ENCODE measurements around the gene ITCH. TPM values are rescaled to one million over a fixed set of nuclear protein-coding genes. Genes with fewer than 3 reads are reported as not detected.

The ITCH gene
- polyA plus RNA-seq, 3 donors: 13.3 to 26.6 (median 19.9) TPM

DNA sequence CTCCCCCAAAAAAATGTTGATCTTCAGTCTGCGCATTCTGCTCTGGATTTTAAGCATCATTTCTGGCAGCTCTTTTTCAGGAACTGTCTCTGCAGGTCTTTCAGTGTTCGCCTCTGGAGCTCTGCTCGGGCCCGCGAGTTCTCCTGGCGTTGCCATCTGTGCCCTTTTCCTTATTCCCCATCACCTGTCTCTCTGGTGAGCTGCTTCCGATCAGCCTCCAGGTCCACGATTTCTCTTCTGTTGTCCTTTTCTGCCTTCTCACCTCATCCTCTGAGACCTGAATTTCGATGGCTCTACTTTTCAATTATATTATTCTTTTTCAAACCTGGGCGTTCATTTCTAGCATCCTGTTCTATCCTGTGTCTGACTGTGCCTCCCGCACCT lies 194.9 kb downstream of the ITCH start:
- intact Hi-C loops (cut with micrococcal nuclease): loop anchor here in 1 of 2 donors (2.0 kb wide), 1 partner anchor 147 kb away; the partner anchor contains the start of gene TP53INP2
- peaks cover 7 to 16% of the 10 kb centered on the region in 2 donors for H3K4me1 ChIP-seq (ENCODE audit: control insufficient read depth in 1 of 2, insufficient read depth in 2 of 2, low read length in 2 of 2)
- TF ChIP-seq, protein P1, sequence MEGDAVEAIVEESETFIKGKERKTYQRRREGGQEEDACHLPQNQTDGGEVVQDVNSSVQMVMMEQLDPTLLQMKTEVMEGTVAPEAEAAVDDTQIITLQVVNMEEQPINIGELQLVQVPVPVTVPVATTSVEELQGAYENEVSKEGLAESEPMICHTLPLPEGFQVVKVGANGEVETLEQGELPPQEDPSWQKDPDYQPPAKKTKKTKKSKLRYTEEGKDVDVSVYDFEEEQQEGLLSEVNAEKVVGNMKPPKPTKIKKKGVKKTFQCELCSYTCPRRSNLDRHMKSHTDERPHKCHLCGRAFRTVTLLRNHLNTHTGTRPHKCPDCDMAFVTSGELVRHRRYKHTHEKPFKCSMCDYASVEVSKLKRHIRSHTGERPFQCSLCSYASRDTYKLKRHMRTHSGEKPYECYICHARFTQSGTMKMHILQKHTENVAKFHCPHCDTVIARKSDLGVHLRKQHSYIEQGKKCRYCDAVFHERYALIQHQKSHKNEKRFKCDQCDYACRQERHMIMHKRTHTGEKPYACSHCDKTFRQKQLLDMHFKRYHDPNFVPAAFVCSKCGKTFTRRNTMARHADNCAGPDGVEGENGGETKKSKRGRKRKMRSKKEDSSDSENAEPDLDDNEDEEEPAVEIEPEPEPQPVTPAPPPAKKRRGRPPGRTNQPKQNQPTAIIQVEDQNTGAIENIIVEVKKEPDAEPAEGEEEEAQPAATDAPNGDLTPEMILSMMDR (IDR thresholded peaks at IDR 0.05): no peak
- peaks cover 0 to 2% (median 0%) of the 10 kb centered on the region in 3 donors for H3K27me3 Mint-ChIP-seq (ENCODE audit: low read depth in 3 of 3)
- H3K9me3 ChIP-seq (replicated peaks in 1 of 2; ENCODE audit: control insufficient read depth in 1 of 2, insufficient read depth in 1 of 2, low read length in 2 of 2): no peaks in the 10 kb centered on the region
- H3K9ac ChIP-seq (ENCODE audit: insufficient read depth, low read length, poor library complexity, severe bottlenecking): peak overlapping the region; percentile 88
- peak overlapping the region; percentile 91 for H3K4me2 ChIP-seq (replicated peaks; ENCODE audit: extremely low read depth, low read length, poor library complexity, severe bottlenecking)
- no peaks in the 10 kb centered on the region for H4K20me1 ChIP-seq (ENCODE audit: insufficient read depth, low read length)
- peaks cover 0 to 1% (median 0%) of the 10 kb centered on the region in 7 donors for H3K9me3 Mint-ChIP-seq
- H3K27ac Mint-ChIP-seq: peak overlapping the region in 6 of 7 donors; percentile 83 to 94 (median 90)
- peaks cover 3% of the 10 kb centered on the region in 2 donors for H3K36me3 Mint-ChIP-seq
- peak overlapping the region; percentile 80 to 92 for H3K4me3 Mint-ChIP-seq
- no peaks in the 10 kb centered on the region for H3K27me3 ChIP-seq (ENCODE audit: control insufficient read depth in 2 of 2, insufficient read depth in 2 of 2, low read length in 2 of 2)
- H2AFZ ChIP-seq (ENCODE audit: insufficient read depth, low read depth, low read length, poor library complexity, severe bottlenecking): peak overlapping the region; percentile 96
- peak overlapping the region; percentile 75 to 85 (median 83) for H3K4me3 ChIP-seq (replicated peaks in 1 of 3; ENCODE audit: low read depth in 2 of 3, low read length in 3 of 3)
- no peaks in the 10 kb centered on the region for H3K79me2 ChIP-seq (ENCODE audit: insufficient read depth, low read length)
- peak in 1 of 3 donors; percentile 15 for DNase-seq
- H3K27ac ChIP-seq (ENCODE audit: low read depth in 1 of 2, low read length in 2 of 2): peak overlapping the region in 1 of 2 donors; percentile 78
- no peaks in the 10 kb centered on the region for H3K36me3 ChIP-seq (replicated peaks in 1 of 2; ENCODE audit: control insufficient read depth in 1 of 2, insufficient read depth in 2 of 2, low read length in 2 of 2)
- 12% methylated on average over 11 of the region's 11 CpGs for WGBS (ENCODE audit: insufficient coverage)
- peaks cover 5% of the 10 kb centered on the region for H3K4me1 Mint-ChIP-seq

DNA sequence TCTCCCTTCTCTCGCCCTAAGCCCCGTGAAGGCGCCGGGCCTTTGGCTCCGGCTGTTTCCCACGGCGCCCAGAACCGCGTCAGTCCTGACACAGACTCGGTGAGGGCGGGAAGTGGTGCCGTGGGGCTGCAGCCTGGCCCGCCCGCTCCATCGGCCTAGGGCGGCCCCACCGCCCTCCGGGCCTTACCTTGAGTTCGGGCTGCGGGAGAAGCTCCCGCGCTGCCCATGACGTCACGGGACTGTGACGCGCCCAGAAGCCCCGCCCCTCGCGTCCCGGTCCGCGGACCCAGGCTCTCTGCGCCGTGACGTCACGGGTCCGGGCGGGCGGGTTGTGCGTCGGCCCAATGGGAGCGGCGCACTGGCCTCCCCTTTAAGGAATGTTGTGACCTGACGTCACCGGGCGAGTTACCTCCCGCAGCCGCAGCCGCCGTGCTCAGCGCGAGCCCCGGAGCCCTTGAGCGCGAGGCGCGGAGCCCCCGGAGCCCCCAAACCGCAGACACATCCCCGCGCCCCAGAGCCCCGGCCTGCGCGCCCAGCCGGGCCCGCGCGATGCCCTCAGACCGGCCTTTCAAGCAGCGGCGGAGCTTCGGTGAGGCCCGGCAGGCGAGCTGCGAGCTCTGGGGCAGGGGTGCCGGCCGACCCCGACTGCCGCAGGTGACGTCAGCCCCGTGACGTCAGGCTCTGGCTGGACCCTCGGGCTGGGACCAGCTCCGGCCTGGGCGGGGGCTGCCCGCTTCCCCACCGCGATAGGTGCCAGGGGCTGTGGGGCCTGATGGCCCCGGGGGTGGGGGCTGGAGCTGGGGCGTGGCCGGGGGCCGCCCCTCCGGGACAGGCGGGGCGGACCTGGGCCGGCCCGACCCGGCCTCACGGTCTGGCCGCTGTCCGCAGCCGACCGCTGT lies 195.5 kb downstream of the ITCH start, which contains the start of gene MAP1LC3A:
Gene MAP1LC3A, plus strand, starts transcription at position 399 of the 899 bp plus-strand sequence. Its CDS starts 151 bp downstream, at position 550.
- Histone ChIP-seq H4K20me1 (ENCODE audit: insufficient read depth, low read length) (no peaks in the 10 kb centered on the region), H3K27me3 (ENCODE audit: control insufficient read depth in 2 of 2, insufficient read depth in 2 of 2, low read length in 2 of 2) (no peaks in the 10 kb centered on the region), H3K4me2 (replicated peaks; ENCODE audit: extremely low read depth, low read length, poor library complexity, severe bottlenecking) (peak within 1 kb of the TSS; percentile 91), H3K9me3 (replicated peaks in 1 of 2; ENCODE audit: control insufficient read depth in 1 of 2, insufficient read depth in 1 of 2, low read length in 2 of 2) (no peaks in the 10 kb centered on the region), H2AFZ (ENCODE audit: insufficient read depth, low read depth, low read length, poor library complexity, severe bottlenecking) (peak within 1 kb of the TSS; percentile 96), H3K4me3 (replicated peaks in 1 of 3; ENCODE audit: low read depth in 2 of 3, low read length in 3 of 3) (peak within 1 kb of the TSS; percentile 75 to 85 (median 83)), H3K79me2 (ENCODE audit: insufficient read depth, low read length) (no peaks in the 10 kb centered on the region), H3K4me1 (ENCODE audit: control insufficient read depth in 1 of 2, insufficient read depth in 2 of 2, low read length in 2 of 2) (peaks cover 7 to 16% of the 10 kb centered on the region in 2 donors), H3K9ac (ENCODE audit: insufficient read depth, low read length, poor library complexity, severe bottlenecking) (peak within 1 kb of the TSS; percentile 88), H3K36me3 (replicated peaks in 1 of 2; ENCODE audit: control insufficient read depth in 1 of 2, insufficient read depth in 2 of 2, low read length in 2 of 2) (no peaks in the 10 kb centered on the region), H3K27ac (ENCODE audit: low read depth in 1 of 2, low read length in 2 of 2) (peak within 1 kb of the TSS in 1 of 2 donors; percentile 78)
- peak; percentile 95 to 98 (median 97) for DNase-seq
- 8% methylated on average over 91 of the region's 103 CpGs for WGBS (ENCODE audit: insufficient coverage)
- intact Hi-C loops (cut with micrococcal nuclease): loop anchor here in 1 of 2 donors (2.0 kb wide), 1 partner anchor 146 kb away; the partner anchor contains the start of gene TP53INP2
- peaks cover 3% of the 10 kb centered on the region in 2 donors for H3K36me3 Mint-ChIP-seq
- H3K4me3 Mint-ChIP-seq: peak within 1 kb of the TSS; percentile 80 to 92
- peaks cover 0 to 2% (median 0%) of the 10 kb centered on the region in 3 donors for H3K27me3 Mint-ChIP-seq (ENCODE audit: low read depth in 3 of 3)
- H3K9me3 Mint-ChIP-seq: peaks cover 0 to 1% (median 0%) of the 10 kb centered on the region in 7 donors
- peaks cover 5% of the 10 kb centered on the region for H3K4me1 Mint-ChIP-seq
- H3K27ac Mint-ChIP-seq: peak within 1 kb of the TSS in 6 of 7 donors; percentile 83 to 94 (median 90)
- TF ChIP-seq, protein P1 (IDR thresholded peaks at IDR 0.05): no peak
